Left lung (tissue), 10 donors: ENCODE measurements around the gene SF3A2. TPM values are rescaled to one million over a fixed set of nuclear protein-coding genes. Genes with fewer than 3 reads are reported as not detected.
"Not testable (repeated sequence)": the region's sequence is repeated elsewhere in the genome, so short reads cannot be mapped to it uniquely, and the experiment has no call there.

Source experiments
- ATAC-seq: fragments of 200-7000 bp; cut with Tn5 transposase; one replicate; pipeline ENCODE4 v1.9.1; 2020; ENCODE audit warnings: moderate library complexity
- DNase-seq, 4 donors: peaks; one replicate each; pipeline ENCODE4 v3.0.0-alpha.2; 2013 to 2020
- H3K27ac ChIP-seq, 2 donors: fragments of 200-600 bp; sonication (generic) in 1 of 2; one replicate each; pipeline versions ENCODE4 v1.5.0 to v1.8.0; 2020 to 2021
- H3K27me3 ChIP-seq, 2 donors: fragments of 200-600 bp; sonication (generic) in 1 of 2; one replicate each; pipeline versions ENCODE4 v1.5.0 to v1.8.0; 2020 to 2021
- H3K36me3 ChIP-seq, 2 donors: fragments of 200-600 bp; sonication (generic) in 1 of 2; one replicate each; pipeline versions ENCODE4 v1.5.0 to v1.8.0; 2020 to 2021
- H3K4me1 ChIP-seq, 2 donors: fragments of 200-600 bp; one replicate each; pipeline ENCODE4 v1.8.0; 2021
- H3K4me3 ChIP-seq, 2 donors: fragments of 200-600 bp; sonication (generic) in 1 of 2; one replicate each; pipeline versions ENCODE4 v1.5.0 to v1.8.0; 2020 to 2021; ENCODE audit warnings: mild to moderate bottlenecking in 1 of 2
- H3K9me3 ChIP-seq, 2 donors: fragments of 200-600 bp; sonication (generic) in 1 of 2; one replicate each; pipeline versions ENCODE4 v1.5.0 to v1.8.0; 2020 to 2021
- CTCF ChIP-seq, 2 donors: fragments of 200-600 bp; sonication (generic) in 1 of 2; IDR thresholded peaks; one replicate each; pipeline versions ENCODE4 v1.5.0 to v1.8.0; 2021; ENCODE audit warnings: antibody characterized with exemption in 2 of 2
- intact Hi-C, 2 donors: fragments of 100-400 bp; cut with DNase I; formaldehyde crosslinking; loops; one replicate each; pipeline versions ENCODE4 v1.11.2 to v1.14.2; 2022
- polyA plus RNA-seq, 6 donors: library from polyadenylated mRNA; unstranded; fragments of 120-200 nt; gene quantifications; one replicate each; pipeline ENCODE4 v1.2.1, GENCODE V29; 2013; ENCODE audit not compliant: insufficient read length in 6 of 6
- total RNA-seq, 2 donors: library from RNA; stranded (reverse); fragmentation: NEBNext Ultra II Directional; extraction: Animal tissue kit (Norgen Biotek cat#: 25700); gene quantifications; one replicate each; pipeline ENCODE4 v1.2.1, GENCODE V29; 2021
- donor health status: DM: no; HTN: yes; CAD: no.
- donor health status: DM: no; HTN: no; CAD: no.

The SF3A2 gene
- total and polyA plus RNA-seq, 8 donors, result 50.1 to 81.5 (median 71.4) TPM

- Histone ChIP-seq H3K4me3 (no peak overlapping the region), H3K4me1 (no peaks in the 10 kb centered on the region), H3K36me3 (peaks cover 0 to 86% of the 10 kb centered on the region in 2 donors), H3K27ac (no peak overlapping the region), H3K9me3 (no peaks in the 10 kb centered on the region), H3K27me3 (no peaks in the 10 kb centered on the region)
- DNase-seq, result no peak
- intact Hi-C loops, result no loop called here
- no peak for TF ChIP-seq CTCF (IDR thresholded peaks at IDR 0.05)
- ATAC-seq, result no peak
Measured at GRCh38 chr19:2199215-2199614, 37.4 kb upstream of the SF3A2 start.

GRCh38 chr19:2199861-2200623 lies 36.6 kb upstream of the SF3A2 start:
- Histone ChIP-seq H3K36me3 (peaks cover 0 to 81% of the 10 kb centered on the region in 2 donors), H3K27ac (no peak overlapping the region), H3K4me1 (no peaks in the 10 kb centered on the region), H3K9me3 (no peaks in the 10 kb centered on the region), H3K4me3 (no peak overlapping the region), H3K27me3 (no peaks in the 10 kb centered on the region)
- no peak for TF ChIP-seq CTCF (IDR thresholded peaks at IDR 0.05)
- ATAC-seq (no peak), DNase-seq (no peak)
- intact Hi-C loops, result no loop called here

GRCh38 chr19:2200624-2201294 lies 35.9 kb upstream of the SF3A2 start:
- intact Hi-C loops, ATAC-seq, H3K27ac ChIP-seq, H3K4me3 ChIP-seq, H3K9me3 ChIP-seq, H3K4me1 ChIP-seq, DNase-seq, H3K27me3 ChIP-seq: not testable (repeated sequence)
- peaks cover 0 to 81% of the 10 kb centered on the region in 2 donors for H3K36me3 ChIP-seq

GRCh38 chr19:2201473-2202148 lies 35.0 kb upstream of the SF3A2 start:
- ATAC-seq (no peak), DNase-seq (no peak)
- intact Hi-C loops, result no loop called here
- H3K4me3 ChIP-seq, result no peak overlapping the region
- no peaks in the 10 kb centered on the region for H3K27me3 ChIP-seq
- no peak overlapping the region for H3K27ac ChIP-seq
- H3K9me3 ChIP-seq, result no peaks in the 10 kb centered on the region
- TF ChIP-seq CTCF (IDR thresholded peaks at IDR 0.05), result no peak
- H3K4me1 ChIP-seq, result no peaks in the 10 kb centered on the region
- peaks cover 0 to 81% of the 10 kb centered on the region in 2 donors for H3K36me3 ChIP-seq

- Histone ChIP-seq H3K4me1 (no peaks in the 10 kb centered on the region), H3K27ac (no peak overlapping the region), H3K9me3 (no peaks in the 10 kb centered on the region), H3K4me3 (no peak overlapping the region), H3K36me3 (peaks cover 0 to 81% of the 10 kb centered on the region in 2 donors), H3K27me3 (no peaks in the 10 kb centered on the region)
- TF ChIP-seq CTCF (IDR thresholded peaks at IDR 0.05), result no peak
- no peak for DNase-seq
- no peak for ATAC-seq
- intact Hi-C loops, result no loop called here
Measured at GRCh38 chr19:2202366-2202765, 34.3 kb upstream of the SF3A2 start.
